ENCODE data around the gene IGFL3. TPM values are rescaled to one million over a fixed set of nuclear protein-coding genes. Genes with fewer than 3 reads are reported as not detected.
A peak's percentile ranks its signal among the peaks of the same experiment; 100 is the strongest.

IGFL3 gene
- total RNA-seq, 2 experiments from 2014 or later: not detected

DNA sequence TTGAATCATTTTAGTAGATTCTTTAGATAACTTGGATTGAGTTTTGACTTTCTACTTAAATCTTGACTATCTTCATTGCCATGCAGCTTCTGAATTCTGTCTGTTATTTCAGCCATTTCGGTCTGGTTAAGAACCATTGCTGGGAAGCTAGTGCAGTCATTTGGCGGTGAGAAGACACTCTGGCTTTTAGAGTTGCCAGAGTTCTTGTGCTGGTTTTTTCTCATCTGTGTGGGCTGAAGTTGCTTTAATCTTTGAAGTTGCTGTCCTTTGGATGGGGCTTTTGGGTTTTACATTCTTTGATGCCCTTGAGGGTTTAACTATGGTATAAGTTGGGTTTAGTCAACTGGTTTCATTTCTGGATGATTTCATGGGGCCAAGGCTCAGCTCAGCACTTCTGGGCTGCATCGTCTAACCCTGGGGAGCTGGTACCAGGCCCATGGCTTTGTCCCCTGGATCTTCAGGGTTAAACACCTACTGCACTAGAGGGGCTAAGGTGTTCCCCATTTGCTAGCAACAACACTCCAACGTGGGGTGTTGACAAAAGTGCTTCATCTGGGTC, 13.5 kb upstream of the IGFL3 start:
- POLR2A ChIA-PET: no interaction called here
- no peak overlapping the region for H3K27ac Mint-ChIP-seq
- H3K4me1 Mint-ChIP-seq: peaks cover 4% of the 10 kb centered on the region
- H3K4me3 Mint-ChIP-seq: no peak overlapping the region
- H3K36me3 Mint-ChIP-seq: no peaks in the 10 kb centered on the region
- peaks cover 15% of the 10 kb centered on the region for H3K27me3 Mint-ChIP-seq
- DNase-seq (no peak), ATAC-seq (ENCODE audit: low read depth) (no peak)
- H3K9me3 Mint-ChIP-seq: no peaks in the 10 kb centered on the region

DNA sequence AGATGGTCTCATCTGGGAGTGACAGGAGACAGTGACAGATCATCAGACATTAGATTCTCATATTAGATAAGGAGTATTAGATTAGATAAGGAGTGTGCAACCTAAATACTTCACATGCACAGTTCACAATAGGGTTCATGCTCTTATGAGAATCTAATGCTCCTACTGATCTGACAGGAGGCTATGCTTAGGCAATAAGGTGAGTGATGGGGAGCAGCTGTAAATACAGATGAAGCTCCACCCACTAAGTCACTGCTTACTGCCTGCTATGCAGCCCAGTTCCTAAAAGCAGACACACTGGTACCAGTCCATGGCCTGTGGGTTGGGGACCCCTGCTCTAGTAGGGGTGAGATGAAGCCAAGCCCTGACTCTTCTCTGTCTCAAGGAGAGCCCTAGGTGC, 10.0 kb upstream of the IGFL3 start:
- H3K27me3 Mint-ChIP-seq: peaks cover 35% of the 10 kb centered on the region
- peaks cover 4% of the 10 kb centered on the region for H3K4me1 Mint-ChIP-seq
- peaks cover 2% of the 10 kb centered on the region for H3K9me3 Mint-ChIP-seq

DNA sequence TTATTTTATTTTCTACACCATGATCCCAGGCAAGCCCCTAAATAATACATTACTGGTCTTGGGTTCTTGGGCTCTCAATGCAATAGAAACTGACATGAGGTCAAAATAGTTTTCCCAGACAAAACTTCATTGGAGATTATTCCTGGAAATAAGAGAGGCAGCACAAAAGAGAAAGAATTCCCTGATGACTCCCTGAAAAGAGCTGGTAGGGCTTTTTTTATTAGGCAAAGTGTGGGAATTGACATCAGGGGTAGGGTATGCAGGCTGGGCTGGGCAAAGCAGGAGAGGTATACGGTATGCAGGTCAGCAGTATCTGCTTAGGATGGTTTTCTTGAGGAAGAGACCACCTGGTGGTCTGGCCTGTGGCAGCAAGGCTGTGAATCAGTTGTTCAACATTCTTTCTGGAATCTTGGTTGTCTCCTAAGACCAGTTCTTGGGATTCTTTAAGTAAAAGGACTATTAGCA, 9.3 kb upstream of the IGFL3 start:
- POLR2A ChIA-PET: no interaction called here
- Mint-ChIP-seq H3K36me3 (peaks cover 2% of the 10 kb centered on the region), H3K9me3 (peaks cover 2% of the 10 kb centered on the region), H3K4me3 (no peak overlapping the region), H3K4me1 (peaks cover 4% of the 10 kb centered on the region), H3K27me3 (peaks cover 39% of the 10 kb centered on the region), H3K27ac (no peak overlapping the region)
- ATAC-seq (ENCODE audit: low read depth) (no peak), DNase-seq (no peak)

More for the DNA sequence above, 10.0 kb upstream of the IGFL3 start:
- peaks cover 2% of the 10 kb centered on the region for H3K36me3 Mint-ChIP-seq
- H3K4me3 Mint-ChIP-seq: no peak overlapping the region
- no peak for DNase-seq
- POLR2A ChIA-PET: no interaction called here
- H3K27ac Mint-ChIP-seq: no peak overlapping the region
- ATAC-seq (ENCODE audit: low read depth): no peak

DNA sequence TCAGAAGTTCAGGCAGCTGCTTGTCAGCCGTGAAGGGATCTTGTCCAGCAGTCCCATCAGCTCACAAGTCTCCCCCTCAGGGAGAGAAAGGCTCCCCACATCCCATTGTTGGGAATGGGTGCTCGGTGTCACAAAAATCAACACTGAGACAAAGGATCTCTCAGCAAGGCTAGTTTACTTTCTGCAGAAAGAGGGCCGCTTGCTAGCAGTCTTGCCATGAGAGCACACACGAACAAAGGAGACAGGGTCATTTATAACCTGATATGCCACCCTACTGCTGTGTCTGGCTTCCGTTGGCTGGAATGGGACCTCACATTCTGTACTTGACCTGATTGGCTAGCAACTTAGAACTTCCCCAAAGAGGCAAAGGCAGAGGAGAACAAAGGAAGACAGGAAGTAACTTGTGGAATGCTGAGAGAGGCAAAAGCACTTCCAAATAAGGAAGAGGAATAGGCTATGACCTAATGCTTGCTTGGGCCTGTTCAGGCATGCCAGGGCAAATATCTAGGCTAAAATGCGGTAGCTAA, 8.7 kb upstream of the IGFL3 start:
- Mint-ChIP-seq H3K36me3 (peaks cover 2% of the 10 kb centered on the region), H3K27ac (no peak overlapping the region), H3K27me3 (peaks cover 41% of the 10 kb centered on the region), H3K4me3 (no peak overlapping the region), H3K4me1 (peaks cover 4% of the 10 kb centered on the region), H3K9me3 (peaks cover 2% of the 10 kb centered on the region)
- ATAC-seq (ENCODE audit: low read depth) (no peak), DNase-seq (no peak)
- POLR2A ChIA-PET: no interaction called here

DNA sequence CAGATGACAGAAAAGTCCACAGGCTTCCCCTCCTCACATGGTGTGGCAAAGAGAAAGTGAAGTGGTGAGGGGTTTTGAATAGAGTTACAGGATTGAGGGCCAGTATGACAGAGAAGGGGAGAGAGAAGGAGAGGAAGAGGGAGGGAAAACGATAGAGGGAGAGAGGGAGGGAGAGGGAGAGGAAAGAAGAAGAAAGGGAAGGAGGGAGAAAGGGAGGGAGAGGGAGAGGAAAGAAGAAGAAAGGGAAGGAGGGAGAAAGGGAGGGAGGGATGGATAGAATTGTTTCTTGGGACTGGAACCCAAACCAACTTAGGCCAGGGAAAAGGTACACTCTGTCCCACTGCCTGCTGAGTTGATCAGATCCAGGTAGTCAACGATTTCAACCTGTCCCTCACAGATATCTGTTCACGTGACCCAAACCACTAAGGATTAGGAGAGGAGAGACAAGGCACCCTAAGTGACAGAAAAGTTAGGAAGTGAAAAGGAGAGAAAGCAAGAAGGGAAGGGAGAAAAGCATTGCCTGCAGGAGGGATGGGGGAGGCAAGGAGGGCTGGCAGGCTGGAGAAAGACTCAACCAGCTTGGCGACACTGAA, 8.1 kb upstream of the IGFL3 start:
- ATAC-seq (ENCODE audit: low read depth): no peak
- H3K4me3 Mint-ChIP-seq: no peak overlapping the region
- H3K36me3 Mint-ChIP-seq: peaks cover 2% of the 10 kb centered on the region
- peaks cover 4% of the 10 kb centered on the region for H3K4me1 Mint-ChIP-seq
- H3K9me3 Mint-ChIP-seq: peaks cover 2% of the 10 kb centered on the region
- peak overlapping the region; percentile 12 for H3K27ac Mint-ChIP-seq
- peaks cover 43% of the 10 kb centered on the region for H3K27me3 Mint-ChIP-seq
- no peak for DNase-seq
- POLR2A ChIA-PET: no interaction called here

DNA sequence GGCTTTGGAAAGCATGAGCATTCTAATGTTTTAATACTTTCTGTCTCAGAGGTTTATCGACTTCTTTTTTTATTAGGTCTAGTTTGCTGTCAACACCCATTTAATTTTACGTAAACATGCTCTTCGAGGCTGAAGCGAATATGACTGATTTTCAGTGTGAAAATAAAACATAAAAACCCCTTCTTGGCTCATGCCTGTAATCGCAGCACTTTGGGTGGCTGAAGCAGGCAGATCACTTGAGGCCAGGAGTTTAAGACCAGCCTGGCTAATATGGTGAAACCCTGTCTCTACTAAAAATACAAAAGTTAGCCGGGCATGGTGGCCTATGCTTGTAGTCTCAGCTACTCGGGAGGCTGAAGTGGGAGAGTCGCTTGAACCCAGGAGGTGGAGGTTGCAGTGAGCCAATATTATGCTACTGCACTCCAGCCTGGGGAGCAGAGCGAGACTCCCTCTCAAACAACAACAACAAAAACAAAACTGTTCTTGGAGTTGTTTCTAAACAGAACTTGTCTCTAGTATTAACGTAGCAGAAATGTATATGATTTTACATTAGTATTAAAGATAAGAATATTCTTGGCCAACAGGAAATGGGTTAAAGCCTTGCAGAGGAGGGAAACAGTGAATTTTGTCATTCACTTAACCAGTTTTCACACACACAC, 7.1 kb upstream of the IGFL3 start:
- ATAC-seq (ENCODE audit: low read depth) (no peak), DNase-seq (no peak)
- Mint-ChIP-seq H3K4me3 (no peak overlapping the region), H3K4me1 (peaks cover 4% of the 10 kb centered on the region), H3K36me3 (peaks cover 2% of the 10 kb centered on the region), H3K9me3 (peaks cover 2% of the 10 kb centered on the region), H3K27ac (no peak overlapping the region), H3K27me3 (peaks cover 51% of the 10 kb centered on the region)
- POLR2A ChIA-PET: no interaction called here

DNA sequence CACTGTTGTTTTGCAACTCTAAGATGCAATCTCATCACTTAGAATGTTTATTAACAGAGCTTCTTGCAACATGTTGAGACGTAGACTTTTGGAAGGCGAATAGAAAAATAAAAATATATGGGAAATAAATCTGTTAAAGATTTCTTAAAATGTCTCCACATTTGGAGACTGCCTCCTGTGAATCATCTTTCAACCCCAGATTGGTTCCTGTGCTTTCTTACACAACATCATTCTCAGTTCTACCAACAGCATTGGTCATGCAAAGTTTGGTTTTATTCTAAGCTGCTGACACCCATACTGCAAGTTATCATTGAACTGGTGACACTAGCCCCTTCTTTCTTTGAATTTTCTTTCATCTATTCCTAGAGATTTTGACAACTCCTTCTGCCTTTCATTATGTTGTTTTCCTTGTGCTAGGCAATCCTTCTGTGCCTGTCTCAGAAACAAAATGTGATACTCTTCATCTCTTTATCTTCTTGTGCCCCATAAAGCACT, 1.6 kb upstream of the IGFL3 start:
- H3K27me3 Mint-ChIP-seq: peaks cover 69% of the 10 kb centered on the region
- H3K27ac Mint-ChIP-seq: no peak overlapping the region
- H3K4me3 Mint-ChIP-seq: no peak overlapping the region
- no peaks in the 10 kb centered on the region for H3K36me3 Mint-ChIP-seq
- DNase-seq: no peak
- no peaks in the 10 kb centered on the region for H3K4me1 Mint-ChIP-seq
- no peak for ATAC-seq (ENCODE audit: low read depth)
- POLR2A ChIA-PET: no interaction called here
- H3K9me3 Mint-ChIP-seq: no peaks in the 10 kb centered on the region

DNA sequence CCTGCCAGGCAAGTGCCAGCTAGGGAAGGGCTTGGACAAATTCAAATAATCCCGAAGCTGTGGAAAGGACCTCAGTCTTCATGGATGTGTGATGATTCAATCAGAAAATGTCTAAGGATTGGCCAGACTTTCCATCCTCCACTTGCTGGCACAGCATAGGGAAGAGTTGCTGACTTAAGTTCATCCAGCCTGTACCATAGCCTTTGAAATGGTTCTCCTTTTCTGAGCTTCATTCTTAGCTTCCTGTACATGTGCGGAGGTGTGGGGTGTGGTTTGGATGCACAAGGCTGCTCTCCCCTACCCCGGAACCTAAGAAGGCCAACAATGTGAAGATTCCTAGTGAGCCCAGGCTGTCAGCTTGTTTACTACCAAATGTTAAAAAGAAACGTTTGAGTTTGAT, 959 bp upstream of the IGFL3 start:
- POLR2A ChIA-PET: no interaction called here
- Mint-ChIP-seq H3K27me3 (peaks cover 67% of the 10 kb centered on the region), H3K36me3 (no peaks in the 10 kb centered on the region), H3K4me1 (no peaks in the 10 kb centered on the region), H3K27ac (no peak overlapping the region), H3K4me3 (no peak overlapping the region), H3K9me3 (no peaks in the 10 kb centered on the region)
- DNase-seq (no peak), ATAC-seq (ENCODE audit: low read depth) (no peak)

DNA sequence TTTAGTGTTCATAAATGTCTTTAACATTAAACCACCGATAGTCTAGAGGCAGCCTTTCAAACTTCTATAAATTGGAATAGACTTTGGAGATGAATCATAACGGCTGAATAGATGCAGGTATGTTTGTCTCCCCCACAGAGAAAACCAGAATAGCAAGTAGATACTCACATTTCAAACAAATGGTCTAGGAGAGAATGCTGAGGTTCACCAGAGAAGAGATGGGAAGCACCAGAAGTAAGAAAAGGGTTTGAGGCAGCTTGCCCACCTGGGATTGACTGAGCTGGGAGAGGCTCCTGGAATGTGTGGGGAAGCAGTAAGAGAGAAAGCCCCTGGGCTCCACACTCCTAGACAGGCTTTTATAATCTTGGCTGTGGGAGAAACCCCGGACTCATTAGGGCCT, 6.4 kb downstream of the IGFL3 start:
- Mint-ChIP-seq H3K36me3 (no peaks in the 10 kb centered on the region), H3K9me3 (no peaks in the 10 kb centered on the region), H3K27me3 (peaks cover 34% of the 10 kb centered on the region), H3K4me1 (peaks cover 4% of the 10 kb centered on the region), H3K27ac (no peak overlapping the region), H3K4me3 (no peak overlapping the region)
- POLR2A ChIA-PET: no interaction called here
- DNase-seq (no peak), ATAC-seq (ENCODE audit: low read depth) (no peak)

DNA sequence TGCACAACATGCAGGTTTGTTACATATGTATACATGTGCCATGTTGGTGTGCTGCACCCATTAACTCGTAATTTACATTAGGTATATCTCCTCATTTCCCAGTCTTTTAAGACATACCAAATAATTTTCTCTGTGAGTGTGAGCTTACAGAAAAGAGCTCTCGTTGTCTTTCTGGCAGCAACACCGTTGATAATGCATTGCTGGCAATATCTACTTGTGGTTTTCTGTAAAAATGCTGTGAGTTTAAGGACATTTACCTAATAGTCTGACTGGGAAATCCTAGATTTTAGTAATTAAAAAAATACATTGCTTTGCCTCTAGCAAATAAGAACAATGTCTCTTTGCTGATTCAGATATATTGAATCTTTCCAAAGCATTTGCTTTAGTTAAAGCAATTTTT, 8.4 kb downstream of the IGFL3 start:
- Mint-ChIP-seq H3K27ac (no peak overlapping the region), H3K4me1 (peaks cover 4% of the 10 kb centered on the region), H3K27me3 (peaks cover 41% of the 10 kb centered on the region), H3K9me3 (no peaks in the 10 kb centered on the region), H3K36me3 (no peaks in the 10 kb centered on the region), H3K4me3 (no peak overlapping the region)
- no peak for DNase-seq
- POLR2A ChIA-PET: no interaction called here
- no peak for ATAC-seq (ENCODE audit: low read depth)

DNA sequence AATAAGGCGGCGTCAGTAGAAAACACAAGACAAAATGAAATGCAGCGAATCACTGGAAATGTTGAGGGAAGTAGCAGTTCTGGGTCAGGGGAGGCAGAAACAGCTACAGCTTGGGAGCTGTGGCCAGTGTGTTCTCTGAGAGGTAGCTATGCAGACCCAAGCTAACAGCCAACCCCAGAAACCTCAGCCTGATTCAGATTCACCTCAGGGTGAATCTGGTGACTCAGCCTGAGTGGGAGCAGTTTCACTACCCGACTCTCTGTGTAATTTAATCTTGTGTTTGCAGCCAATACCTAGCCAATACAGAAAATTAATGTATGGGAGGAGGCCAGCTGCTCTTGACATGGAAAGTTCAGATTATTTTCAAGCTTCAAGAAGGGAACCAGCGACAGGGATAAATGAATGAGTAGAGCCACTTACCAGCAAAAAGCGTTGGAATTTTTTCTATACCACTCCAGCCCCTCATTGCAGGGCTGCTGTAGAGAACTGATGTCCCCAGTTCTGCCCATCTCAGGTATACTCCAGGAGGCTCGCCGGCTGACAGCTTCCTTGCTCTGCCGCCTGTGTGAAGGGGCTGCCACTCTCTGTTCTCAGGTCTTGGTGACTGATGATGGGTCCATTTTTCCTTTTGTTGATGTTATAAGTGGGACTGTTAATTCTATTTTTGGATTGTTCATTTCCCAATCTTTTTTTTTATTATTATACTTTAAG, 8.9 kb downstream of the IGFL3 start:
- POLR2A ChIA-PET: no interaction called here
- Mint-ChIP-seq H3K4me3 (no peak overlapping the region), H3K27me3 (peaks cover 42% of the 10 kb centered on the region), H3K36me3 (no peaks in the 10 kb centered on the region), H3K9me3 (no peaks in the 10 kb centered on the region), H3K27ac (no peak overlapping the region), H3K4me1 (peaks cover 4% of the 10 kb centered on the region)
- DNase-seq: no peak
- ATAC-seq (ENCODE audit: low read depth): peak; percentile 54

DNA sequence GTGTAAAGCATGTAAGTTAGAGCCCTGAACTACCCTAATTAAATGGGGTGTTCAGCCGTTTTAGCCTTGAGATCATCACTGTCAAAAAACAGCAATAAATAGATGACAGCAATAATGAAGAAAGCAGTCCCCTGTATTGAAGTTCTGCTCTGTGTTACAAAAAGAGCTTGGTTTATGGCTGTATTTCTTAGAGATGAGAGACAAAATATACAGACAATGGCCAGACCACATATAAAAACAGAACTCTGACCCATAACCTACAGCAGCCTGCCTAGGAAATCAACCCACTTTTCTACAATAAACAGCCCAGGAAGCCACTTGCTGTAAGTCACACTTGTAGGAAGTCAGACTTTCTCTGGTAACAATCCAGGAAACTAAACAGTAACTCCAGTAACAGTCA, 10.8 kb downstream of the IGFL3 start:
- Mint-ChIP-seq H3K4me3 (no peak overlapping the region), H3K36me3 (no peaks in the 10 kb centered on the region), H3K27me3 (peaks cover 46% of the 10 kb centered on the region), H3K4me1 (peaks cover 4% of the 10 kb centered on the region), H3K9me3 (no peaks in the 10 kb centered on the region), H3K27ac (no peak overlapping the region)
- POLR2A ChIA-PET: no interaction called here
- no peak for ATAC-seq (ENCODE audit: low read depth)
- DNase-seq: no peak

DNA sequence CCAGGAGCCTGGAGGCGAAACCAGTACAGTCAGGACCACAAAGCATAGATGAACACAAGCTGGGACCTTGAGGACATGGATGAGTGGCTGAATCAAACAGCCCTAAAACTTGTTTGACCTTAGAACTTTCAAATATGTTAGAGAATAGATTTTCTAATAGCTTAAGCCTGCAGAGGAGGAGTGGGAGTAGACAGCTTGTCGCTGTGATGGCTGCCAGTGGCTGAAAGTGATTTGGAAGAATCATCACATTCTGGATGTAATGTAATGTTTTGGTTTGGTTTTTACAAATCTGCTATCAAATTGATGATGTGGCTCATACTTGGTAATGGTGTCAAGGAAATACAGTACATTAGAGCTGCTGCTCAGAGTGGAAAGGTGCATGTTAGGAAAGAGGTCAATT, 12.0 kb downstream of the IGFL3 start:
- no peak for ATAC-seq (ENCODE audit: low read depth)
- no peak for DNase-seq
- H3K9me3 Mint-ChIP-seq: no peaks in the 10 kb centered on the region
- peaks cover 46% of the 10 kb centered on the region for H3K27me3 Mint-ChIP-seq
- no peaks in the 10 kb centered on the region for H3K36me3 Mint-ChIP-seq
- H3K27ac Mint-ChIP-seq: no peak overlapping the region
- peaks cover 4% of the 10 kb centered on the region for H3K4me1 Mint-ChIP-seq
- no peak overlapping the region for H3K4me3 Mint-ChIP-seq
- POLR2A ChIA-PET: no interaction called here
